ENCODE data around the gene OLA1. TPM values are rescaled to one million over a fixed set of nuclear protein-coding genes. Genes with fewer than 3 reads are reported as not detected.

OLA1 gene
- total and polyA plus RNA-seq, 9 of the 15 experiments (the other 6 are each of a cell fraction or from before 2014, with no cell fraction given) = 208 to 353 (median 225) TPM

DNA sequence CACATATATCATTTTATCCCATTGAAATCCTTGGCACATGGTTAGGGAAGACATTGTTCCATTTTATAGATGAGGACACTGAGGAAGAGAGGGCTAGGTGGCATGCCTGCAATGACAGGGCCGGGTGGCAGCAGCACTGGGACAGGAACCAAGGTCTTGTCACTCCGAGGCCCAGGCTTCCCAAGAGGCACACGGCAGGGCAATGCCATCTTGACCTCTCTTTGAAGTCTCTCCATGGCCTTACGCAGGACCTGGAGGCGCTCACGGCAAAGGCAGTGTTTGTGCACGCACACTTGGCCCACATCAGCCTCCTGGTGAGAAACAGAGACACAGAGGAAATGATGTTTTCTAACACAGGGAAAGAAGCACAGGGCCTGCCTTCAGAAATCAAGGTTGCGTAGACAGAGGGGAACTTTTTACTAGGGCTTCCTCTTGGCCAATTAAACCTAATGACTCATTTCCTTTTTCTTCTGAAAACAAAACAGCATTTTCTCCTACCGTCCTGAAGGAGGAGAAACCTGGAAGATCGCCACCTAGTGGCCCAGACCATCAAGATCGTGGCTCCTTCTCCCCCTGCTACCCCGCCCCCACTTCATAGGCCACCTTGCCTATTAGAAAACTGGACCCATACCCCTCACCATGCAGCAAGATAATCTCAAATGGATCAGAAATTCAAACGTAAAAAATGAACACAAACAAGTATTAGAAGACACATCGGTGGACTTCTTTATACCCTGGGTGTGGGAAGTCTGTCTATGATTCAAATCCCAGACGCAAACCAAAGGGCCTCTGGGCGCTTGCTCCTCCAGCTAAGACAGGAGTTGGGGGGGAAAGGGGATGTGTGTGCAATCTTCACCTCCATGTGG is 208.5 kb downstream of the OLA1 start (continued):
- TF ChIP-seq, protein P1, sequence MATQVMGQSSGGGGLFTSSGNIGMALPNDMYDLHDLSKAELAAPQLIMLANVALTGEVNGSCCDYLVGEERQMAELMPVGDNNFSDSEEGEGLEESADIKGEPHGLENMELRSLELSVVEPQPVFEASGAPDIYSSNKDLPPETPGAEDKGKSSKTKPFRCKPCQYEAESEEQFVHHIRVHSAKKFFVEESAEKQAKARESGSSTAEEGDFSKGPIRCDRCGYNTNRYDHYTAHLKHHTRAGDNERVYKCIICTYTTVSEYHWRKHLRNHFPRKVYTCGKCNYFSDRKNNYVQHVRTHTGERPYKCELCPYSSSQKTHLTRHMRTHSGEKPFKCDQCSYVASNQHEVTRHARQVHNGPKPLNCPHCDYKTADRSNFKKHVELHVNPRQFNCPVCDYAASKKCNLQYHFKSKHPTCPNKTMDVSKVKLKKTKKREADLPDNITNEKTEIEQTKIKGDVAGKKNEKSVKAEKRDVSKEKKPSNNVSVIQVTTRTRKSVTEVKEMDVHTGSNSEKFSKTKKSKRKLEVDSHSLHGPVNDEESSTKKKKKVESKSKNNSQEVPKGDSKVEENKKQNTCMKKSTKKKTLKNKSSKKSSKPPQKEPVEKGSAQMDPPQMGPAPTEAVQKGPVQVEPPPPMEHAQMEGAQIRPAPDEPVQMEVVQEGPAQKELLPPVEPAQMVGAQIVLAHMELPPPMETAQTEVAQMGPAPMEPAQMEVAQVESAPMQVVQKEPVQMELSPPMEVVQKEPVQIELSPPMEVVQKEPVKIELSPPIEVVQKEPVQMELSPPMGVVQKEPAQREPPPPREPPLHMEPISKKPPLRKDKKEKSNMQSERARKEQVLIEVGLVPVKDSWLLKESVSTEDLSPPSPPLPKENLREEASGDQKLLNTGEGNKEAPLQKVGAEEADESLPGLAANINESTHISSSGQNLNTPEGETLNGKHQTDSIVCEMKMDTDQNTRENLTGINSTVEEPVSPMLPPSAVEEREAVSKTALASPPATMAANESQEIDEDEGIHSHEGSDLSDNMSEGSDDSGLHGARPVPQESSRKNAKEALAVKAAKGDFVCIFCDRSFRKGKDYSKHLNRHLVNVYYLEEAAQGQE (IDR thresholded peaks at IDR 0.05; ENCODE audit: borderline replicate concordance) = peak; percentile 73; the same call in 1 of the 2 replicates
- TF ChIP-seq, protein P1 (CRISPR knock-in tag; IDR thresholded peaks at IDR 0.05; ENCODE audit: low read depth) = 0 out of 2 replicates have a peak, but pooled peaks have one; percentile 18
- TF ChIP-seq, protein P2, sequence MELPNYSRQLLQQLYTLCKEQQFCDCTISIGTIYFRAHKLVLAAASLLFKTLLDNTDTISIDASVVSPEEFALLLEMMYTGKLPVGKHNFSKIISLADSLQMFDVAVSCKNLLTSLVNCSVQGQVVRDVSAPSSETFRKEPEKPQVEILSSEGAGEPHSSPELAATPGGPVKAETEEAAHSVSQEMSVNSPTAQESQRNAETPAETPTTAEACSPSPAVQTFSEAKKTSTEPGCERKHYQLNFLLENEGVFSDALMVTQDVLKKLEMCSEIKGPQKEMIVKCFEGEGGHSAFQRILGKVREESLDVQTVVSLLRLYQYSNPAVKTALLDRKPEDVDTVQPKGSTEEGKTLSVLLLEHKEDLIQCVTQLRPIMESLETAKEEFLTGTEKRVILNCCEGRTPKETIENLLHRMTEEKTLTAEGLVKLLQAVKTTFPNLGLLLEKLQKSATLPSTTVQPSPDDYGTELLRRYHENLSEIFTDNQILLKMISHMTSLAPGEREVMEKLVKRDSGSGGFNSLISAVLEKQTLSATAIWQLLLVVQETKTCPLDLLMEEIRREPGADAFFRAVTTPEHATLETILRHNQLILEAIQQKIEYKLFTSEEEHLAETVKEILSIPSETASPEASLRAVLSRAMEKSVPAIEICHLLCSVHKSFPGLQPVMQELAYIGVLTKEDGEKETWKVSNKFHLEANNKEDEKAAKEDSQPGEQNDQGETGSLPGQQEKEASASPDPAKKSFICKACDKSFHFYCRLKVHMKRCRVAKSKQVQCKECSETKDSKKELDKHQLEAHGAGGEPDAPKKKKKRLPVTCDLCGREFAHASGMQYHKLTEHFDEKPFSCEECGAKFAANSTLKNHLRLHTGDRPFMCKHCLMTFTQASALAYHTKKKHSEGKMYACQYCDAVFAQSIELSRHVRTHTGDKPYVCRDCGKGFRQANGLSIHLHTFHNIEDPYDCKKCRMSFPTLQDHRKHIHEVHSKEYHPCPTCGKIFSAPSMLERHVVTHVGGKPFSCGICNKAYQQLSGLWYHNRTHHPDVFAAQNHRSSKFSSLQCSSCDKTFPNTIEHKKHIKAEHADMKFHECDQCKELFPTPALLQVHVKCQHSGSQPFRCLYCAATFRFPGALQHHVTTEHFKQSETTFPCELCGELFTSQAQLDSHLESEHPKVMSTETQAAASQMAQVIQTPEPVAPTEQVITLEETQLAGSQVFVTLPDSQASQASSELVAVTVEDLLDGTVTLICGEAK (IDR thresholded peaks at IDR 0.05) = peak; percentile 81
- TF ChIP-seq, protein P2 (CRISPR knock-in tag; IDR thresholded peaks at IDR 0.05) = no peak
- TF ChIP-seq ATF1 (CRISPR knock-in tag; IDR thresholded peaks at IDR 0.05) (no peak), ATF1 (tag; IDR thresholded peaks at IDR 0.05) (peak; percentile 62), MTF1 (CRISPR knock-in tag; IDR thresholded peaks at IDR 0.05; ENCODE audit: borderline replicate concordance) (no peak), ZNF75A (CRISPR knock-in tag; IDR thresholded peaks at IDR 0.05) (no peak), POLR3G (IDR thresholded peaks at IDR 0.05; ENCODE audit: extremely low read depth, insufficient read length, insufficient replicate concordance) (no peak), NCOA1 (IDR thresholded peaks at IDR 0.05; ENCODE audit: low read depth) (peak; percentile 41; the same call in 1 of the 2 replicates), RB1 (IDR thresholded peaks at IDR 0.05; ENCODE audit: low read depth) (peak; percentile 40; the same call in 1 of the 2 replicates)

Measured in K562 (cell line).